SK-N-SH (cell line): ENCODE results near the gene WDR27. TPM values are rescaled to one million over a fixed set of nuclear protein-coding genes. Genes with fewer than 3 reads are reported as not detected.

Source experiments
- CTCF ChIA-PET: fragments of 300-600, 350-600 bp; formaldehyde crosslinking; extraction: SDS; loops from one replicate; lab custom pipeline; 2021; lab: Yijun Ruan, JAX
- POLR2A ChIA-PET: fragments of 350-600 bp; sonication (Branson Sonifier 250); formaldehyde crosslinking; extraction: SDS; loops from one replicate; lab custom pipeline; 2020; ENCODE audit warnings: antibody characterized with exemption, inconsistent platforms; lab: Yijun Ruan, JAX
- DNase-seq: peaks from one replicate; pipeline ENCODE4 v3.0.0; 2012
- H2AFZ ChIP-seq: fragments of 200-600 bp; sonication (generic); 2 replicates; pipeline ENCODE4 v1.8.1; 2016; ENCODE audit warnings: antibody characterized with exemption, mild to moderate bottlenecking, low read depth
- H3F3A ChIP-seq: fragments of 200-600 bp; sonication (generic); replicated peaks from 2 replicates; pipeline ENCODE3; 2016; ENCODE audit warnings: antibody characterized with exemption, mild to moderate bottlenecking; ENCODE audit not compliant: insufficient read depth
- H3K27ac ChIP-seq, 2 experiments: fragments of 200-500 bp in 1 of 2; fragments of 200-600 bp in 1 of 2; sonication (Bioruptor generic) in 1 of 2; sonication (generic), shearing (Covaris generic) in 1 of 2; 2 replicates each; pipeline versions ENCODE4 v1.5.1 to v1.6.1; 2014 to 2016; ENCODE audit warnings: low read depth in 2 of 2, inconsistent platforms in 1 of 2, low read length in 1 of 2, mild to moderate bottlenecking in 1 of 2, mixed read lengths in 1 of 2
- H3K27me3 ChIP-seq: fragments of 200-600 bp; sonication (generic), shearing (Covaris generic); 2 replicates; pipeline ENCODE4 v1.6.1; 2016; ENCODE audit warnings: mixed run types; ENCODE audit not compliant: insufficient read depth
- H3K36me3 ChIP-seq, 2 experiments: fragments of 200-500 bp in 1 of 2; fragments of 200-600 bp in 1 of 2; sonication (Bioruptor generic) in 1 of 2; sonication (generic) in 1 of 2; replicated peaks in 1 of 2; 2 replicates each; pipeline versions ENCODE3 to v1.5.1; 2014 to 2016; ENCODE audit warnings: low read length in 1 of 2, mild to moderate bottlenecking in 1 of 2; ENCODE audit not compliant: insufficient read depth in 2 of 2, control insufficient read depth in 1 of 2
- H3K4me1 ChIP-seq, 2 experiments: fragments of 200-500 bp in 1 of 2; fragments of 200-600 bp in 1 of 2; sonication (Bioruptor generic) in 1 of 2; sonication (generic), shearing (Covaris generic) in 1 of 2; 2 replicates each; pipeline versions ENCODE4 v1.5.1 to v1.6.1; 2014 to 2016; ENCODE audit warnings: low read depth in 1 of 2, low read length in 1 of 2, mixed run types in 1 of 2; ENCODE audit not compliant: insufficient read depth in 2 of 2, control insufficient read depth in 1 of 2
- H3K4me2 ChIP-seq: fragments of 200-600 bp; sonication (generic), shearing (Covaris generic); 2 replicates; pipeline ENCODE4 v1.6.1; 2017; ENCODE audit warnings: mixed run types
- H3K4me3 ChIP-seq, 2 experiments: fragments of 200-500 bp in 1 of 2; fragments of 200-600 bp in 1 of 2; sonication (Bioruptor generic) in 1 of 2; sonication (generic), shearing (Covaris generic) in 1 of 2; 2 replicates each; pipeline versions ENCODE4 v1.5.1 to v1.8.1; 2014 to 2016; ENCODE audit warnings: low read depth in 2 of 2, inconsistent platforms in 1 of 2, low read length in 1 of 2, mild to moderate bottlenecking in 1 of 2, mixed read lengths in 1 of 2, moderate library complexity in 1 of 2
- H3K79me2 ChIP-seq: fragments of 200-600 bp; sonication (generic); 2 replicates; pipeline ENCODE4 v1.8.1; 2017; ENCODE audit warnings: mild to moderate bottlenecking; ENCODE audit not compliant: insufficient read depth
- H3K9ac ChIP-seq: fragments of 200-600 bp; sonication (generic); 2 replicates; pipeline ENCODE4 v1.6.1; 2017; ENCODE audit warnings: mixed run types
- H3K9me2 ChIP-seq: fragments of 200-600 bp; sonication (generic); 2 replicates; pipeline ENCODE4 v1.6.1; 2017; ENCODE audit warnings: mixed run types
- H3K9me3 ChIP-seq: fragments of 200-600 bp; sonication (generic); 2 replicates; pipeline ENCODE4 v1.6.1; 2017; ENCODE audit warnings: mixed run types, mild to moderate bottlenecking, moderate library complexity
- H4K20me1 ChIP-seq: fragments of 200-600 bp; sonication (generic); 2 replicates; pipeline ENCODE4 v1.6.1; 2017; ENCODE audit warnings: mild to moderate bottlenecking, mixed run types; ENCODE audit not compliant: insufficient read depth
- CTCF ChIP-seq: fragments of 200-600 bp; sonication (generic); IDR thresholded peaks from 2 replicates; pipeline ENCODE4 v1.6.1; 2017; ENCODE audit warnings: antibody characterized with exemption, mild to moderate bottlenecking, moderate library complexity
- EZH2phosphoT487 ChIP-seq: fragments of 200-600 bp; sonication (generic); IDR thresholded peaks from 2 replicates; pipeline ENCODE4 v1.6.1; 2017; ENCODE audit warnings: low read depth, mixed run types, mild to moderate bottlenecking, antibody characterized with exemption, moderate library complexity, borderline replicate concordance
- GATA2 ChIP-seq: sonication (generic); formaldehyde crosslinking; IDR thresholded peaks from 2 replicates; pipeline ENCODE4 v1.5.0; 2020; ENCODE audit warnings: mild to moderate bottlenecking, missing genetic modification reagents
- POLR2AphosphoS5 ChIP-seq: IDR thresholded peaks from 2 replicates; pipeline ENCODE4 v1.6.1; 2012; ENCODE audit warnings: low read depth, low read length
- RAD21 ChIP-seq: IDR thresholded peaks from 2 replicates; pipeline ENCODE4 v1.6.1; 2012; ENCODE audit warnings: mild to moderate bottlenecking, low read length
- RCOR1 ChIP-seq: fragments of 150-350 bp; IDR thresholded peaks from 2 replicates; pipeline ENCODE4 v1.6.1; 2017; ENCODE audit warnings: antibody characterized with exemption, low read length
- SIN3A ChIP-seq: IDR thresholded peaks from 2 replicates; pipeline ENCODE4 v1.6.1; 2012; ENCODE audit warnings: low read depth, mild to moderate bottlenecking, low read length, moderate library complexity, borderline replicate concordance
- TCF12 ChIP-seq: IDR thresholded peaks from 2 replicates; pipeline ENCODE4 v1.4.0; 2012
- WGBS: methylation state at CpG from one replicate; pipeline ENCODE4 v1.1.6; 2017; ENCODE audit warnings: low lambda C conversion rate; 5-methylcytosine and 5-hydroxymethylcytosine counted together
- polyA plus RNA-seq, 3 experiments: library from polyadenylated mRNA; depleted of rRNA; stranded (reverse); fragments of >200 nt; gene quantifications; 2 replicates each; pipeline ENCODE4 v1.2.3, GENCODE V29; 2012

Gene WDR27
- polyA plus RNA-seq, 1 of the 3 experiments (the other 2 are of a cell fraction), result 55.6 TPM

- CTCF ChIA-PET, result interaction anchor here (0.6 to 3.9 kb wide), 4 partner anchors 11 to 17 kb away, joined by 3 to 18 read pairs (median 14); partner anchors contain the start of genes C6orf120 and WDR27
- Histone ChIP-seq H3K79me2 (peaks cover 72% of the 10 kb centered on the region), H3K27me3 (no peaks in the 10 kb centered on the region), H3F3A (peaks cover 19% of the 10 kb centered on the region), H4K20me1 (peaks cover 23% of the 10 kb centered on the region), H3K36me3 (peaks cover 24 to 25% of the 10 kb centered on the region in 2 experiments), H3K9me2 (no peaks in the 10 kb centered on the region), H2AFZ (no peak overlapping the region), H3K4me2 (no peak overlapping the region), H3K9me3 (no peaks in the 10 kb centered on the region), H3K9ac (no peak overlapping the region), H3K4me3 (no peak overlapping the region), H3K27ac (no peak overlapping the region), H3K4me1 (peaks cover 13 to 15% of the 10 kb centered on the region in 2 experiments; a peak in 3 of 4 replicates)
- DNase-seq, result no peak
- 98% methylated on average over 3 of the region's 3 CpGs for WGBS
- POLR2A ChIA-PET, result no interaction called here
- TF ChIP-seq RAD21, result no peak
- TF ChIP-seq CTCF, result peak; percentile 29; the same call in 1 of the 2 replicates
These were observed 18.5 kb upstream of the WDR27 start for GRCh38 chr6:169720207-169720855.

GRCh38 chr6:169719117-169719516 is 17.3 kb upstream of the WDR27 start:
- WGBS, result 72% methylated on average over 4 of the region's 4 CpGs
- Histone ChIP-seq H4K20me1 (peaks cover 23% of the 10 kb centered on the region), H3K9me2 (no peaks in the 10 kb centered on the region), H3K4me1 (peaks cover 11 to 15% of the 10 kb centered on the region in 2 experiments; a peak in 3 of 4 replicates), H3K9me3 (no peaks in the 10 kb centered on the region), H3K9ac (no peak overlapping the region), H3F3A (peaks cover 19% of the 10 kb centered on the region), H3K79me2 (peaks cover 72% of the 10 kb centered on the region), H3K27me3 (no peaks in the 10 kb centered on the region), H3K4me2 (no peak overlapping the region), H3K36me3 (peaks cover 33 to 36% of the 10 kb centered on the region in 2 experiments), H2AFZ (no peak overlapping the region), H3K4me3 (no peak overlapping the region), H3K27ac (no peak overlapping the region)
- ChIA-PET CTCF (interaction anchor here (3.4 to 3.9 kb wide), 2 partner anchors 10 to 16 kb away, joined by 17 to 18 read pairs; partner anchors contain the start of genes C6orf120 and WDR27), POLR2A (interaction anchor here (0.8 kb wide), 1 partner anchor 14 kb away, joined by 3 read pairs; no protein-coding TSS in a partner anchor)
- TF ChIP-seq TCF12, result peak; percentile 15; the same call in 1 of the 2 replicates
- TF ChIP-seq GATA2 (CRISPR knock-in tag), result no peak
- no peak for TF ChIP-seq SIN3A
- TF ChIP-seq EZH2phosphoT487, result no peak
- DNase-seq, result no peak

- Histone ChIP-seq H3K9ac (no peak overlapping the region), H2AFZ (no peak overlapping the region), H3K4me1 (peaks cover 0 to 7% of the 10 kb centered on the region in 2 experiments; a peak in 2 of 4 replicates), H3K4me3 (no peak overlapping the region), H3K36me3 (peaks cover 67 to 69% of the 10 kb centered on the region in 2 experiments), H3K79me2 (peaks cover 32% of the 10 kb centered on the region), H3K27me3 (no peaks in the 10 kb centered on the region), H3K27ac (no peak overlapping the region), H3K4me2 (no peak overlapping the region), H3K9me3 (no peaks in the 10 kb centered on the region), H3F3A (peaks cover 5% of the 10 kb centered on the region), H3K9me2 (no peaks in the 10 kb centered on the region), H4K20me1 (peaks cover 9% of the 10 kb centered on the region; the same call in 1 of the 2 replicates)
- no peak for DNase-seq
- 94% methylated on average over 9 of the region's 9 CpGs for WGBS
- POLR2A ChIA-PET, result interaction anchor here (0.9 kb wide), 1 partner anchor 13 kb away, joined by 3 read pairs; the partner anchor contains the start of genes C6orf120 and WDR27
- TF ChIP-seq SIN3A (no peak), POLR2AphosphoS5 (no peak), RCOR1 (no peak), GATA2 (CRISPR knock-in tag) (no peak)
- CTCF ChIA-PET, result interaction anchor here (0.8 kb wide), 1 partner anchor 12 kb away, joined by 4 read pairs; the partner anchor contains the start of genes C6orf120 and WDR27
These were observed 12.8 kb upstream of the WDR27 start for GRCh38 chr6:169714595-169714994.
